GM12872 (cell line): ENCODE measurements around the gene PTGR1.

ENCODE experiments used
- TF ChIP-seq, protein P1 (sequence below): IDR thresholded peaks from 3 replicates; pipeline ENCODE4 v1.5.1; 2011; ENCODE audit warnings: low read depth, mild to moderate bottlenecking, low read length, moderate library complexity; ENCODE audit not compliant: insufficient read depth

The PTGR1 gene

GRCh38 chr9:111525056-111525977, 74.1 kb downstream of the PTGR1 start, which contains the start of gene ZNF483:
TSS of gene ZNF483 (plus strand) at chr9:111525179. CDS start at chr9:111527396, 2,217 bp downstream.
- TF ChIP-seq, protein P1, sequence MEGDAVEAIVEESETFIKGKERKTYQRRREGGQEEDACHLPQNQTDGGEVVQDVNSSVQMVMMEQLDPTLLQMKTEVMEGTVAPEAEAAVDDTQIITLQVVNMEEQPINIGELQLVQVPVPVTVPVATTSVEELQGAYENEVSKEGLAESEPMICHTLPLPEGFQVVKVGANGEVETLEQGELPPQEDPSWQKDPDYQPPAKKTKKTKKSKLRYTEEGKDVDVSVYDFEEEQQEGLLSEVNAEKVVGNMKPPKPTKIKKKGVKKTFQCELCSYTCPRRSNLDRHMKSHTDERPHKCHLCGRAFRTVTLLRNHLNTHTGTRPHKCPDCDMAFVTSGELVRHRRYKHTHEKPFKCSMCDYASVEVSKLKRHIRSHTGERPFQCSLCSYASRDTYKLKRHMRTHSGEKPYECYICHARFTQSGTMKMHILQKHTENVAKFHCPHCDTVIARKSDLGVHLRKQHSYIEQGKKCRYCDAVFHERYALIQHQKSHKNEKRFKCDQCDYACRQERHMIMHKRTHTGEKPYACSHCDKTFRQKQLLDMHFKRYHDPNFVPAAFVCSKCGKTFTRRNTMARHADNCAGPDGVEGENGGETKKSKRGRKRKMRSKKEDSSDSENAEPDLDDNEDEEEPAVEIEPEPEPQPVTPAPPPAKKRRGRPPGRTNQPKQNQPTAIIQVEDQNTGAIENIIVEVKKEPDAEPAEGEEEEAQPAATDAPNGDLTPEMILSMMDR, result no peak

DNA sequence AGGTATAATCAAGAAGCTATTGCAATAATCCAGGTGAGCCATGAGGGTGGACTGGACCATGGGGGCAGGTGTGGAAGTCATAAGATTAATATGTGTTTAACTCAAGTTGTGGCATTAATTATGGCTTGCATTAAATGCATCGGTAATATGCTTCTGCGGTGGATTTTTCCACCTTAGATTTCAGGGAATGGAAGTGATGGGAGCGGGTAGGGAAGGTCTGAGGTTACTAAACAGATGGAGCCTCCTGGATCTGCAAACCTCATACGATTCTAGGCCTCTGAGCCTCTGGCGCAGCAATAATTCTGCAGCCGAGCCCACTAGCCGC, 74.8 kb downstream of the PTGR1 start:
- TF ChIP-seq, protein P1, result no peak

DNA sequence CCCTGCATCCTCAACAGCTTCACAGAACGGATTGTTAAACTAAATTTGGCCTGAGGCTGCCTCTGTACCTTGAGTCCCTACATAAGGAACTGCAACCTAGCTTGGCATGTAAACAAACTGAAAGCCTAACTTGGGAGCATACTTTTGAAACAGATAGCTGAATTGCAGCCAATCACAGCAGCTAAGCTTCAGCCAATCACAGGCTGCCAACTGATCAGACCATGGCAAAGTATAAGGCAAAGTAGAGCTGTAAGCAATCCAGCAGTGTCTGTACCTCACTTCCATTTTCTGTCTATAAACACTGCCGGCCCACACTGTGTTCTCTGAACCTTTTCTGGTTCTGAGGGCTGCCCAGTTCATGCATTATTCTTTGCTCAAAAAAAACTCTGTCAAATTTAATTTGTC, 83.4 kb downstream of the PTGR1 start:
- TF ChIP-seq, protein P1, result no peak

- TF ChIP-seq, protein P1, result no peak
Observed at GRCh38 chr9:111514967-111515366, 84.5 kb downstream of the PTGR1 start.
